HepG2 (cell line): ENCODE results near the gene INHBE. TPM values are rescaled to one million over a fixed set of nuclear protein-coding genes. Genes with fewer than 3 reads are reported as not detected.

Experiments
- ADNP ChIP-seq: sonication (generic); formaldehyde crosslinking; IDR thresholded peaks from 2 replicates; pipeline ENCODE4 v1.4.0; 2020; ENCODE audit warnings: missing genetic modification reagents
- BRF2 ChIP-seq: sonication (generic); formaldehyde crosslinking; IDR thresholded peaks from 2 replicates; pipeline ENCODE4 v1.8.1; 2022; ENCODE audit warnings: mild to moderate bottlenecking, missing genetic modification reagents
- CBX5 ChIP-seq: sonication (generic); formaldehyde crosslinking; IDR thresholded peaks from 2 replicates; pipeline ENCODE4 v1.4.0; 2020; ENCODE audit warnings: missing genetic modification reagents, borderline replicate concordance
- CENPBD1 ChIP-seq: sonication (generic); formaldehyde crosslinking; IDR thresholded peaks from 2 replicates; pipeline ENCODE4 v1.8.0; 2022; ENCODE audit warnings: missing genetic modification reagents, low read depth, mild to moderate bottlenecking, borderline replicate concordance
- CTCF ChIP-seq: sonication (generic); formaldehyde crosslinking; IDR thresholded peaks from 2 replicates; pipeline ENCODE4 v1.5.0; 2020; ENCODE audit warnings: mild to moderate bottlenecking, missing genetic modification reagents, moderate library complexity
- GABPA ChIP-seq, 2 experiments: IDR thresholded peaks; 2 replicates each; pipeline ENCODE4 v1.6.1; 2011 to 2016; ENCODE audit warnings: low read depth in 2 of 2, low read length in 1 of 2, missing biosample characterization in 1 of 2, missing genetic modification characterization in 1 of 2
- HOMEZ ChIP-seq: IDR thresholded peaks from 2 replicates; pipeline ENCODE4 v1.6.1; 2016; ENCODE audit warnings: low read depth
- MAFG ChIP-seq: sonication (generic); formaldehyde crosslinking; IDR thresholded peaks from 2 replicates; pipeline ENCODE4 v1.5.1; 2020; ENCODE audit warnings: mild to moderate bottlenecking, missing genetic modification reagents
- MBD4 ChIP-seq: IDR thresholded peaks from 2 replicates; pipeline ENCODE4 v1.6.1; 2012; ENCODE audit warnings: low read length, inconsistent platforms, borderline replicate concordance
- MIER2 ChIP-seq: IDR thresholded peaks from 2 replicates; pipeline ENCODE4 v1.6.1; 2016; ENCODE audit warnings: missing biosample characterization, missing genetic modification reagents
- ONECUT2 ChIP-seq: sonication (generic); formaldehyde crosslinking; IDR thresholded peaks from 2 replicates; pipeline ENCODE4 v1.4.0; 2020; ENCODE audit warnings: missing genetic modification reagents
- SRSF4 ChIP-seq: fragments of 200-400 bp; formaldehyde crosslinking; IDR thresholded peaks from one replicate; pipeline ENCODE4 v1.6.1; 2018; ENCODE audit warnings: mild to moderate bottlenecking, low read depth, low read length, moderate library complexity; ENCODE audit not compliant: poor library complexity, severe bottlenecking
- TEAD3 ChIP-seq: optimal IDR thresholded peaks from 2 replicates; pipeline ENCODE3; 2016; ENCODE audit warnings: borderline replicate concordance
- TERF1 ChIP-seq: sonication (generic); formaldehyde crosslinking; IDR thresholded peaks from 2 replicates; pipeline ENCODE4 v1.8.0; 2022; ENCODE audit warnings: mild to moderate bottlenecking, missing genetic modification reagents, moderate library complexity
- YEATS2 ChIP-seq: sonication (generic); formaldehyde crosslinking; IDR thresholded peaks from 2 replicates; pipeline ENCODE4 v1.4.0; 2020; ENCODE audit warnings: missing genetic modification reagents, borderline replicate concordance
- YY1 ChIP-seq: IDR thresholded peaks from 2 replicates; pipeline ENCODE4 v1.6.1; 2011; ENCODE audit warnings: low read length, low read depth, moderate library complexity, mild to moderate bottlenecking; ENCODE audit not compliant: insufficient read depth, insufficient replicate concordance
- ZBTB21 ChIP-seq: sonication (generic); formaldehyde crosslinking; IDR thresholded peaks from 2 replicates; pipeline ENCODE4 v1.4.0; 2020; ENCODE audit warnings: missing genetic modification reagents
- ZNF335 ChIP-seq: sonication (generic); formaldehyde crosslinking; IDR thresholded peaks from 2 replicates; pipeline ENCODE4 v1.4.0; 2020; ENCODE audit warnings: missing genetic modification reagents
- ZNF432 ChIP-seq: sonication (generic); formaldehyde crosslinking; IDR thresholded peaks from 2 replicates; pipeline ENCODE4 v1.5.0; 2020; ENCODE audit warnings: missing genetic modification reagents, mild to moderate bottlenecking, borderline replicate concordance
- ZNF574 ChIP-seq: sonication (generic); formaldehyde crosslinking; IDR thresholded peaks from 2 replicates; pipeline ENCODE4 v1.4.0; 2020; ENCODE audit warnings: missing genetic modification reagents
- ZSCAN9 ChIP-seq: IDR thresholded peaks from 2 replicates; pipeline ENCODE4 v1.6.1; 2016; ENCODE audit warnings: borderline replicate concordance
- polyA plus RNA-seq, 8 experiments: library from polyadenylated mRNA; depleted of rRNA in 3 of 8; stranded (reverse) in 7 of 8; unstranded in 1 of 8; fragments of >200 nt; fragmentation: Illumina TruSeq in 4 of 8; extraction: Trizol in 4 of 8; gene quantifications; 2 replicates each; pipeline versions ENCODE4 v1.2.1 to v1.2.3, GENCODE V29; 2011 to 2016; ENCODE audit warnings: low read depth in 4 of 8, missing spikeins in 1 of 8, mixed read lengths in 1 of 8; ENCODE audit not compliant: insufficient read depth in 1 of 8
- total RNA-seq, 5 experiments: library from RNA; depleted of rRNA; stranded (reverse); fragments of >200 nt; fragmentation: Illumina TruSeq; extraction: Trizol; gene quantifications; 2 replicates each; pipeline ENCODE4 v1.2.3, GENCODE V29; 2016; ENCODE audit warnings: low read depth in 1 of 5

INHBE gene
- total and polyA plus RNA-seq, 2 of the 13 experiments (the other 11 are each of a cell fraction or from before 2014, with no cell fraction given): 17.0 to 32.0 TPM

GRCh38 chr12:57452937-57453509, 2.1 kb upstream of the INHBE start (continued):
- no peak for TF ChIP-seq TERF1 (CRISPR knock-in tag)
- no peak for TF ChIP-seq ZSCAN9 (CRISPR knock-in tag)
- no peak for TF ChIP-seq ZNF432 (CRISPR knock-in tag)
- no peak for TF ChIP-seq GABPA (IDR thresholded peaks at IDR 0.05; ENCODE audit: low read depth, low read length)
- TF ChIP-seq GABPA (CRISPR knock-in tag; IDR thresholded peaks at IDR 0.05; ENCODE audit: low read depth): no peak
- no peak for TF ChIP-seq ZNF335 (CRISPR knock-in tag)
- TF ChIP-seq TEAD3 (CRISPR knock-in tag): peak; percentile 40
- TF ChIP-seq YY1: peak; percentile 39
- no peak for TF ChIP-seq ONECUT2 (CRISPR knock-in tag)
- 0 out of 2 replicates have a peak, but pooled peaks have one; percentile 14 for TF ChIP-seq ZNF574 (CRISPR knock-in tag)
- peak; percentile 51; the same call in 1 of the 2 replicates for TF ChIP-seq HOMEZ (CRISPR knock-in tag)
- peak; percentile 39; the same call in 1 of the 2 replicates for TF ChIP-seq CBX5 (CRISPR knock-in tag)
- peak; percentile 31; the same call in 1 of the 2 replicates for TF ChIP-seq YEATS2
- TF ChIP-seq SRSF4: no peak
- no peak for TF ChIP-seq MBD4
- peak; percentile 98 for TF ChIP-seq CTCF (CRISPR knock-in tag)
- no peak for TF ChIP-seq ADNP (CRISPR knock-in tag)
- no peak for TF ChIP-seq ZBTB21 (CRISPR knock-in tag)
- no peak for TF ChIP-seq MAFG
- TF ChIP-seq BRF2 (CRISPR knock-in tag): no peak
- TF ChIP-seq CENPBD1: no peak
- TF ChIP-seq MIER2: no peak
